Measurements from ENCODE around the gene SCYL1. TPM values are rescaled to one million over a fixed set of nuclear protein-coding genes. Genes with fewer than 3 reads are reported as not detected.

The SCYL1 gene
- total RNA-seq, 1 donor from 2014 or later = 81.2 TPM

DNA sequence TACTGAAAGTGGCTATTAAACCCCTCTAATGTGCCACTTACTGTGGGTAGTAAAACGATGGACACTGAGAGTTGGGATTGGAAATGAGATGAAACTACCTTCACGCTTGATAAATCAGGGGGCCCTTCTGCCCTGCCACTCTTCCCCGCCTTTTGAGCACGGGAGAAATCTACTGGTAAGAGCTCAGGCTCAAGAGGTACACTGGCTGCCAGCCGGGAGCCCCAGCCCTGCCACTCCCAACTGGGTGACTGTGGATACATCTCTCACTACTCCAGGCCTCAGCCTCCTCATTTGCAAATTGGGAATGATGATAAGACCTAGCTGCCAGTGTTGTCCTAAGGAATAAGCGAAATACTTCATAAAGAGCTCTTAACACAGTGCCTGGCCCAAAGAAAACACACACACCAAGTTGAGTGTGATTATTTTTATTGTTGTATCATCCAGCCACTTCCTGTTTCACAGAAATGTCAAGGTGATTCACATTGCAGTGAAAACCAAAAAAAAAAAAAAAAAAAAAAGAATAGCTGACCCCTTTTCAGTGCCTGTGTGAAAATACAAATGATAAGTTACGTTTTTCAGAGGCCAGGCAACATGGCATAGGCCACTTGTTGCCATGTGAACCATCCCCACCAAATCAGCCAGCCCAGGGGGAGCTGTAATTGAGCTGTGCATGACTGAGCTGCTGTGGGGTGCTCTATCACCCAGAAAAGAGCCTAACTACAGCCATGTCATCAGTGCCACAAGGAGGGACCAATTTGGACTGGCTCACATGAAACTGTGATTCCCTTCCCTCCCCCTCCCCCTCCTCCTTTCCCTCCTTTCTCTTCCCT is 41.0 kb downstream of the SCYL1 start:
- DNase-seq (ENCODE audit: low read depth) = no peak
- TF ChIP-seq, protein P1, sequence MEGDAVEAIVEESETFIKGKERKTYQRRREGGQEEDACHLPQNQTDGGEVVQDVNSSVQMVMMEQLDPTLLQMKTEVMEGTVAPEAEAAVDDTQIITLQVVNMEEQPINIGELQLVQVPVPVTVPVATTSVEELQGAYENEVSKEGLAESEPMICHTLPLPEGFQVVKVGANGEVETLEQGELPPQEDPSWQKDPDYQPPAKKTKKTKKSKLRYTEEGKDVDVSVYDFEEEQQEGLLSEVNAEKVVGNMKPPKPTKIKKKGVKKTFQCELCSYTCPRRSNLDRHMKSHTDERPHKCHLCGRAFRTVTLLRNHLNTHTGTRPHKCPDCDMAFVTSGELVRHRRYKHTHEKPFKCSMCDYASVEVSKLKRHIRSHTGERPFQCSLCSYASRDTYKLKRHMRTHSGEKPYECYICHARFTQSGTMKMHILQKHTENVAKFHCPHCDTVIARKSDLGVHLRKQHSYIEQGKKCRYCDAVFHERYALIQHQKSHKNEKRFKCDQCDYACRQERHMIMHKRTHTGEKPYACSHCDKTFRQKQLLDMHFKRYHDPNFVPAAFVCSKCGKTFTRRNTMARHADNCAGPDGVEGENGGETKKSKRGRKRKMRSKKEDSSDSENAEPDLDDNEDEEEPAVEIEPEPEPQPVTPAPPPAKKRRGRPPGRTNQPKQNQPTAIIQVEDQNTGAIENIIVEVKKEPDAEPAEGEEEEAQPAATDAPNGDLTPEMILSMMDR (conservative IDR thresholded peaks at IDR 0.05; ENCODE audit: low read depth, low read length) = no peak
- no peak overlapping the region for H3K4me3 ChIP-seq (ENCODE audit: low read depth, low read length)

DNA sequence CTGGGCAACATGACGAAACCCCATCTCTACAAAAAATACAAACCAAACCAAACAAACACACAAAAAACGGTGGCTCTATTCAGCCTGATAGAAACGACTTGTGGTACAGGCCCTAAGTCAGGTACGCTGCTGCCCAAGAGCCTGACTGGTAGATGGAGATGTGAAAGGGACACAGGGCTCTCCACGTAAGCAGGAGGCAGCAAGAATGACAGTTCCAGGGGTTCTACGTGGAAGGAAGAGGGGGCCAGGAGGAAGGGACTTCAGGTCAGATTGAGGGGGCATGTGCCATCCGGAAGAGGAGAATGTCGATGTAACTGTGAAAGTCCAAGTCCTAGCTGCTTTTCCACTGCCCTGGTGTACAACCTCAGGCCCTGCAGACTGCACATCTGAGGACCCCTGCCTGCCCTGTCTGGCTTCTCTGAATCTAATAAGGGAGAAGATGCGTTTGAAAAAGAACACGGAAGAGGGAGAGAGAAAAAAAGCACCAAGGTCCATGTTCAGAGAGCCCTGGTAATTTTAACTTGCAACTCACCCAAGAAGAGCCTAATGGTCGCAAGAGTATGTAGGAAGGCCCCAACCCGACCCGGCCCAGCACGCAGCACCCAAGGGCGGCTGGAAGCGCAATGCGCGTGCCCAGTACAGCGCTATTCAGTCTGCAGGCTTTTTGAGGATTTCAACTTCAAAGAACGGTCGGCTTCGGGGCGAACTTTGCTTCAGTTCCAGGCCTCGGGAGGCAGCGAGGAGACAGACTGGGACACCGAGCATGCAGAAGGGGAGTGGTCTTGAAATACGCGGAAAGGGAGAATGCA is 44.5 kb downstream of the SCYL1 start:
- TF ChIP-seq, protein P1 (conservative IDR thresholded peaks at IDR 0.05; ENCODE audit: low read depth, low read length) = no peak
- DNase-seq (ENCODE audit: low read depth) = no peak
- H3K4me3 ChIP-seq (ENCODE audit: low read depth, low read length) = peak overlapping the region; percentile 84

DNA sequence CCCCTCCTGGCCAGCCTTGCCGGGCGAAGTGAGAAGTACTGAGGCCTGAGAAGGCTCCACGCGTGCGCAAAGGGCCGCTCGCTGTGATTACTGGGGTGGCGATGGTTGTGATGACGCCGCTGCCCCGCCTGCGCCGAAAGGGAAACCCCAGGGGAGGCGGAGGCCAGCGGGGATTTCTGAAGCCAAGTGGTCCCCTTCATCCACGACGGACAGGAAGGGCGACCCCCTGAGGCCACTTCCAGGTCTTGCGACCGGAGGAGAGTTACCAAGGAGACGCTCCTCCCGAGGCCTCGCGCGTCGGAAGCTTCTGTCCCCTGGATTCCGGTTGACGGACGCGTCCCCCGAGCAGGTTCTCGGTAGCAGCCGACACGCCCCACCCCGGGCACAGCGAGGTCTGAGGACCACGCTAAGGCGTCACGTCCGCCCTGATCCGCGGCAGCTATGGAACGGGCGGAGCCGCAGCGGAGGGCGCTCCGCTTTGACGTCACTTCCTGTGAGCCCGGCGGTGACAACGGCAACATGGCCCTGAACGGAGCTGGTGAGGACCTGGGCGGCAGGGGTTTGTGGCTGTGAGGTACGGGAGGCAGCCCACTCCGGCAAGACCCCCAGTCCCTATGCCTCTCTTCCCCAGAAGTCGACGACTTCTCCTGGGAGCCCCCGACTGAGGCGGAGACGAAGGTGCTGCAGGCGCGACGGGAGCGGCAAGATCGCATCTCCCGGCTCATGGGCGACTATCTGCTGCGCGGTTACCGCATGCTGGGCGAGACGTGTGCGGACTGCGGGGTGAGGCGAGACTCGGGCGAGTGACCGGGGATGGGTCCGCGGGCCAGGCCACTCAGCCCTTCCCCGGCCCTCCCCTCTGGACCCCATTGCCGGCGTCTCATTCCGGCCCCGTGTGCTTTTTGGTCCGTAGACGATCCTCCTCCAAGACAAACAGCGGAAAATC is 45.4 kb downstream of the SCYL1 start, which contains the start of gene ZNRD2:
TSS of gene ZNRD2 (plus strand) at position 505 of the 946 bp plus-strand sequence. CDS start at position 520, 15 bp downstream.
- DNase-seq (ENCODE audit: low read depth) = peak; percentile 85
- TF ChIP-seq, protein P1 (conservative IDR thresholded peaks at IDR 0.05; ENCODE audit: low read depth, low read length) = peak; percentile 48
- H3K4me3 ChIP-seq (ENCODE audit: low read depth, low read length) = peak within 1 kb of the TSS; percentile 84

DNA sequence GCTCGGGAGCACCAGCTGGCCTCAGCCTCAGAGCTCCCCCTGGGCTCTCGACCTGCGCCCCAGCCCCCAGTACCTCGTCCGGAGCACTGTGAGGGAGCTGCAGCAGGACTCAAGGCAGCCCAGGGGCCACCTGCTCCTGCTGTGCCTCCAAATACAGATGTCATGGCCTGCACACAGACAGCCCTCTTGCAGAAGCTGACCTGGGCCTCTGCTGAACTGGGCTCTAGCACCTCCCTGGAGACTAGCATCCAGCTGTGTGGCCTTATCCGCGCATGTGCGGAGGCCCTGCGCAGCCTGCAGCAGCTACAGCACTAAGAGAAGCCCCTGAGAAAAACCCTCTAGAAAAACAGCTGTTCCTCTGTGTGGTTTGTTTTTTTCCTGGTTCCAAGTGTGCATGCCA is 46.5 kb downstream of the SCYL1 start:
- peak overlapping the region; percentile 84 for H3K4me3 ChIP-seq (ENCODE audit: low read depth, low read length)
- DNase-seq (ENCODE audit: low read depth) = no peak
- TF ChIP-seq, protein P1 (conservative IDR thresholded peaks at IDR 0.05; ENCODE audit: low read depth, low read length) = no peak

DNA sequence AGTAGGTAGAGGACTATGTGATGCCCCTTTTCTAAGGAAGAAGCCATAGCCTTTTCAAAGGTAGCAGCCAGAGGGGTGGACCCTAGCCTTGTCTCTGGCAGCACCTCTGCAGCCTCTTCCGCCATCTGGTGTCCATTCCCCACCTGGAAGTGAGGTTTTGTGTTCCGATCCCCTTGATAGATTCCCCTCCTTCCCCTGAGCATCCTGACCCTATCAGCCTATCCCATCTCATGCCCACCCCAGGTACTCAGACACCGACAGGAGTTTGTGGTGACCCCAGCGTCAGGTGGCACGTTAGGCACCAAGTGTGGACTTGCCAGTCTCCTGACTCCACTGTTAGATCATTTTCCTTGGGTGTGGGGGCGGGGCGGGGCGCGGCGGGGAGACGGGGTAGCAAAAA is 47.1 kb downstream of the SCYL1 start:
- H3K4me3 ChIP-seq (ENCODE audit: low read depth, low read length) = peak overlapping the region; percentile 84
- TF ChIP-seq, protein P1 (conservative IDR thresholded peaks at IDR 0.05; ENCODE audit: low read depth, low read length) = peak; percentile 67
- no peak for DNase-seq (ENCODE audit: low read depth)

DNA sequence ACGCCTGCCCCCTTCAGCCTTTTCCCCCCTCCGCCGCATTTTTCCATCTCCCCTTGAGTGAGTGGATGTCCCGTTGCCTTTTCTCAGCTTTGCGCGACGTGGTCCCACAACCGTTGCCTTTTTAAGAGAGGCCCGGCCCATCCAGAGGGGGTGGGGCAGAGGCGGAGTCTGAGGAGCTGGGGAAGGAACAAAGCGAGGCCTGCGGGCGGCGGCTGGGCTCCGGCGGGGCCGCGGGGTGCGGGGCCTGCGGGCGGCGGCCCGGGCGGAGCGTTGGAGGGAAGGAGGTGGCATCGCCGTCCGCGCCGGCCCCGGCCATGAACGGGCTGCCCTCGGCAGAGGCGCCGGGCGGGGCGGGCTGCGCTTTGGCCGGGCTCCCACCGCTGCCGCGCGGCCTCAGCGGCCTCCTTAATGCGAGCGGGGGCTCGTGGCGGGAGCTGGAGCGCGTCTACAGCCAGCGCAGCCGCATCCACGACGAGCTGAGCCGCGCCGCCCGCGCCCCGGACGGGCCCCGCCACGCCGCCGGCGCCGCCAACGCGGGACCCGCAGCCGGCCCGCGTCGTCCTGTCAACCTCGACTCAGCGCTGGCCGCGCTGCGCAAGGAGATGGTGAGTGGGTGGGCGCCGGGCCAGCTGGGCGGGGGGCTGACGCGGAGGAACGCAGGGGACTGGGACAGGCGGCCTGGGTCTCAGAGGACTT is 47.6 kb downstream of the SCYL1 start, which contains the start of gene FAM89B:
TSS of gene FAM89B (plus strand) at position 183 of the 696 bp plus-strand sequence. CDS start at position 315, 132 bp downstream.
- H3K4me3 ChIP-seq (ENCODE audit: low read depth, low read length) = peak within 1 kb of the TSS; percentile 84
- no peak for DNase-seq (ENCODE audit: low read depth)
- TF ChIP-seq, protein P1 (conservative IDR thresholded peaks at IDR 0.05; ENCODE audit: low read depth, low read length) = no peak
